GM13976 (cell line): ENCODE measurements around the gene ASB13.
"Not testable (repeated sequence)": the region's sequence is repeated elsewhere in the genome, so short reads cannot be mapped to it uniquely, and the experiment has no call there.

Experiments used
- DNase-seq: peaks from one replicate; pipeline ENCODE4 v3.0.0; 2012; ENCODE audit warnings: low spot score
- in situ Hi-C: fragments of 300-500 bp; cut with MboI; formaldehyde crosslinking; loops from one replicate; pipeline ENCODE4 v1.12.0; 2022; ENCODE audit warnings: low sequenced_read_pairs, mixed read lengths, inconsistent platforms; ENCODE audit not compliant: unreplicated experiment
- TF ChIP-seq, protein P1 (sequence below): IDR thresholded peaks from 2 replicates; pipeline ENCODE4 v1.5.1; 2012; ENCODE audit warnings: borderline replicate concordance, mild to moderate bottlenecking; ENCODE audit not compliant: insufficient read depth; ENCODE audit errors: extremely low read depth, missing control alignments, control extremely low read depth

Gene ASB13

DNA sequence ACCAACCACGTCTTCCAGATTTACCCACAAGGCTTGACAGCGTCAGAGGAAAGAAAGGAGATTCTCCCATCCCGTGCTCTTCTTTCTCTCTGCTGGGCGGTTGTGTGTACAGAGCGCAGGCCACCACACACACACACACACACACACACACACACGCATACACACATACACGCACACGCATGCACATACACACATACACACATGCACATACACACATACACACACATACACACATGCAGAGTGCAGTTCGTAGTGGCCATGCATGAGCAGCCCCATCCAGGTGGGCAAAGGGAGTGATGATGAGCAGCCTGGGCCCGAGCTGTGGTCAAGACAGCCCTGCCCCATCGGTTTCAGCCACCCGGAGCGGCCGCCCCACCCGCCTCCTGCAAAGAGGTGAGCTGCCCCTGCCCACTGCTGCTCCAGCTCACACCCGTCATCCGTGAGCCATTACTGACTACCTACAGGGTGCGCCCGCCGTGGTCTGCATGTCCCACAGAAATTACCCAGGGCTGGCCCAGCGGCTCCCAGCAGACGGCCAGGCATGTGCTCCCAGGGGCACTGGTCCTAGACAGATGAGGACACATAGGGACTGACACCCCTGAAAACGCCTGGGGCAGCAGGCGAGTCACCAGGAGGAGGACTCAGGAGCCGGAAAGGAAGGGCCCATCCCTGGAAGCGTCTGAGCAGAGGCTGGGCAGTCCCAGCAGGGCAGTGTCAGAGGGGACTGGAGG is 69.6 kb downstream of the ASB13 start:
- TF ChIP-seq, protein P1, sequence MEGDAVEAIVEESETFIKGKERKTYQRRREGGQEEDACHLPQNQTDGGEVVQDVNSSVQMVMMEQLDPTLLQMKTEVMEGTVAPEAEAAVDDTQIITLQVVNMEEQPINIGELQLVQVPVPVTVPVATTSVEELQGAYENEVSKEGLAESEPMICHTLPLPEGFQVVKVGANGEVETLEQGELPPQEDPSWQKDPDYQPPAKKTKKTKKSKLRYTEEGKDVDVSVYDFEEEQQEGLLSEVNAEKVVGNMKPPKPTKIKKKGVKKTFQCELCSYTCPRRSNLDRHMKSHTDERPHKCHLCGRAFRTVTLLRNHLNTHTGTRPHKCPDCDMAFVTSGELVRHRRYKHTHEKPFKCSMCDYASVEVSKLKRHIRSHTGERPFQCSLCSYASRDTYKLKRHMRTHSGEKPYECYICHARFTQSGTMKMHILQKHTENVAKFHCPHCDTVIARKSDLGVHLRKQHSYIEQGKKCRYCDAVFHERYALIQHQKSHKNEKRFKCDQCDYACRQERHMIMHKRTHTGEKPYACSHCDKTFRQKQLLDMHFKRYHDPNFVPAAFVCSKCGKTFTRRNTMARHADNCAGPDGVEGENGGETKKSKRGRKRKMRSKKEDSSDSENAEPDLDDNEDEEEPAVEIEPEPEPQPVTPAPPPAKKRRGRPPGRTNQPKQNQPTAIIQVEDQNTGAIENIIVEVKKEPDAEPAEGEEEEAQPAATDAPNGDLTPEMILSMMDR = no peak
- no peak for DNase-seq
- in situ Hi-C loops = no loop called here

DNA sequence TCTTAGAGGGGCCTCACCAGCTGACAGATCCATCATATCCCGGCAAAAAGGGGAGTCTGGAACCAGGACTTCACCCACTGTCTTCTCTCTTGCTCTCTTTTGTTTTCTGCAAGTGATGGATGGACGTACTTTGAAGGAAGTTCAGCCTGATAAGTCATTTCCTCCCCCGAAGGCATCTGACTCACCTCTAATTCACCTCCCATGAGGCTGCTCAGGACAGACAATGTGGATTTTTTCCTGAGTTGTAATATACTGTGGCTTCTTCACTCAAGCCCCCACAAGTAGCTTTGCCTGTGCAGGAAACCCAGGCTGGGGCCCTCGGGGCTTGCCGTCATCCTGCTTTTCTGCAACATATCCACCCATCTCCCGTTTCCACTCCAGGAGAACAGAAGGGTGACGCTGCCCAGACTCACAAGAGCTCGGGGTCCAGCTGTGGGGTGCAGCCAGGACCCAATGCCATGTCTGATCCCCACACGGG is 70.4 kb downstream of the ASB13 start:
- no peak for DNase-seq
- TF ChIP-seq, protein P1 = no peak
- in situ Hi-C loops = no loop called here

DNA sequence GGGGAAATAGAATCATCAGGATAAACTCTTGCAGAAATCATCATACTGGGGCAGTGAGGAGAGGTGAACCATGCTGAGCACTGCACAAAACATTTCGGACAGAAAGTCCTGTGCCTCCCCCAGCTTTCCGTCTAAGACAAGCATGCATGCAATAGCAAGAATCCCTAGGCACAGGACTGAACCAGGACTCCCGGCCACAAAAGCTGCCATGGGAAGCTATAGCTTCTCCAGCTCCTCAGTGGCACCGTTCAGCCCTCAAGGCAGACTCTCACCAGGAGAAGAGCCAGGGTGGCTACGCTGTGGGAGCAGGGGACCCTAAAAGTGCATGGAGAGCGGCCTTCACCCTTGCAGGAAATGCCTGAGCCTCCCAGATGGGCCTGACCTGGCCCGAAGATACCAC is 70.8 kb downstream of the ASB13 start:
- no peak for DNase-seq
- TF ChIP-seq, protein P1 = no peak
- in situ Hi-C loops = no loop called here

DNA sequence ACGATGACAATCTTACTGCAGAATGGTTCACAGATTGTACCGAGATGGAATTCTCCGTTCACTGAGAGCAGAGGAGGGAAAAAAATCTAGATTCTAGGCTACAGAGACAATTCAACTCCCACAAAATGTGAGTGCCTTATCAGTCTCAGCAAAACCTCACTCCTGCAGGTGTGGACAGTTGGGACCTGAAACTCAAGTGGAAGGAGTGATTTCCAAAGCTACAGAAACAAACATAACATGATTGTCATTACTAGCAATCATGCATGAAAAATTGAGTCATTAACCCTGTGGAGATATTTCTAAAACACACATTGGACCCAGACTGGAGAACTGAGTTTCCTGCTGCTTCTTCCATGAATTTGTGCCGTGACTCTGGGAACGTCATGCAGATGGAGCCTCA is 71.3 kb downstream of the ASB13 start:
- no peak for DNase-seq
- TF ChIP-seq, protein P1 = no peak
- in situ Hi-C loops = no loop called here

DNA sequence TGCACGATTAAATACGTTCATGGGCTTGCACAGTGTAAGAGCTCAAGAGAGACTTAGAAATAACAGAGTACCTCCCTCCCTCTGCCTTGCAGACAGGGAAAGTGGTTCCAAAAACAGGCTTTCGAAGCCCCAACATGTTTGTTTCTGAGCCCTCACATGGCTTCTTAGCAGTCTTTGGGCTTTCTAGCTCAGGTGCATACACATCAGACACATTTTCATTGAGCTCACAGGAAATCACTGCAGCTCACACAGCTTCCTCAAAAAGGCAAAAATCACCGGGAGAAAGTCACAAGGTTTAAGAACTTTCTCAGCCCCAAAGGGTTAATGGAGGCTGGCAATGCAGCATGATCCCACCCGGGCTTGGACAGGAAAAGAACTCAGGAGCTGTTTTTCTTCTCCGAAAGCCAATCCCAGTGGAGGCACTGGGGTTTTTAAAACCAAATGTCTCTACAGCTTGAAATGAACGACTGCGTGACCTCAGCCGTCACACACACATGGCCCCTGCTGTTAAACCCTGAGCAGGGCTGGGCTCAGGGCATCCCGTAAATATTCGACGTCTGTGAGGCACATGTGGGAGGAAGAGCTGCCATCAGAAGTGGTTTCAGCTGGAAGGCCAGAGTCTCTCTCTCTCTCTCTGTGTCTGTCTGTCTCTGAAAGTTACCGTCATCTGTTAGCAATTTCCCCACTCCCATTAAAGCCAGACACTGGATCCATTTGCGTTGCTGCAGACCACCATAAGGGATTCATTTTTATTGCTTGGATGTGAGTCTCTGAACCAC is 71.9 kb downstream of the ASB13 start:
- in situ Hi-C loops = no loop called here
- TF ChIP-seq, protein P1 = no peak
- no peak for DNase-seq

DNA sequence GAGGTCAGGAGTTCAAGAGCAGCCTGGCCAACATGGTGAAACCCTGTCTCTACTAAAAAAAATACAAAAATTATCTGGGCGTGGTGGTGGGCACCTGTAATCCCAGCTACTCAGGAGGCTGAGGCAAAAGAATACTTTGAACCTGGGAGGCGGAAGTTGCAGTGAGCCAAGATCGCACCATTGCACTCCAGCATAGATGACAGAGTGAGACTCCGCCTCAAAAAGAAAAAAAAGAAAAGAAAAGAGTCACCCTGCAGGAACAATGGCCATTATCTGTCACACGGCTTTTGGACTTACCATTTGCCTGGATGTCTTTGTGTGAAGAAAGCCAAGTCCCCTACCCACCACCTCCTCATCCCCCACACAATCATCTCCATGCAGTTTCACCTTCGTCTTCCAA is 73.0 kb downstream of the ASB13 start:
- in situ Hi-C loops, DNase-seq: not testable (repeated sequence)

DNA sequence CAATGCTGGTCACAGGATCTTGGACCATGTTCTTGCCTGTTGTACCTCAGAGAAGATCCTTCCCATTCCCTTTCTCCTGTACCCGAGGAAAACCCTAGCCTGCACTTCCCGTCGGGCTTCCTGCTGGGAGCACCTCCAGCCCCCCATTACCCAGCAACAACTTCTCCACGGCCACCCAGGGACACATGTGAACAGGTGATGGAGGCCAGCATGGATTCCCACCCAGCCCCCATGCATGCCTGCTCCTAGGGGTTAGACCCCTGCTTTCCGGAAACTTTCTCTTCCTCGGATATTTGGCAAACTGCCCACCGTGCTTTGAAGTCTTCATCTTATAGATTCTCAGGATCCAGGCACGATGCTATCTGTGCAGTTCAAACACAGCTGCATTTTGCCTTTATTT is 74.3 kb downstream of the ASB13 start:
- in situ Hi-C loops = no loop called here
- no peak for DNase-seq
- TF ChIP-seq, protein P1 = no peak
